ENCODE results near the gene KHDRBS2.

KHDRBS2 gene

GRCh38 chr6:61711849-61712248, 574.2 kb downstream of the KHDRBS2 start:
- no peak for TF ChIP-seq JUND (IDR thresholded peaks at IDR 0.05; ENCODE audit: low read depth)
- DNase-seq (ENCODE audit: low read depth in 1 of 2, low spot score in 1 of 2), result no peak
- in situ Hi-C loops (cut with HindIII; ENCODE audit: low pct_unique_long_range_greater_than_20kb, low sequenced_read_pairs), result no loop called here

- TF ChIP-seq JUND (IDR thresholded peaks at IDR 0.05; ENCODE audit: low read depth), result no peak
- no peak for DNase-seq (ENCODE audit: low read depth in 1 of 2, low spot score in 1 of 2)
- in situ Hi-C loops (cut with HindIII; ENCODE audit: low pct_unique_long_range_greater_than_20kb, low sequenced_read_pairs), result no loop called here
These were observed 597.9 kb downstream of the KHDRBS2 start for GRCh38 chr6:61688165-61688564.

GRCh38 chr6:61682562-61682961, 603.5 kb downstream of the KHDRBS2 start:
- no peak for DNase-seq (ENCODE audit: low read depth in 1 of 2, low spot score in 1 of 2)
- in situ Hi-C loops (cut with HindIII; ENCODE audit: low pct_unique_long_range_greater_than_20kb, low sequenced_read_pairs), result no loop called here
- no peak for TF ChIP-seq JUND (IDR thresholded peaks at IDR 0.05; ENCODE audit: low read depth)

GRCh38 chr6:61679625-61680024, 606.4 kb downstream of the KHDRBS2 start:
- TF ChIP-seq JUND (IDR thresholded peaks at IDR 0.05; ENCODE audit: low read depth), result no peak
- in situ Hi-C loops (cut with HindIII; ENCODE audit: low pct_unique_long_range_greater_than_20kb, low sequenced_read_pairs), result no loop called here
- DNase-seq (ENCODE audit: low read depth in 1 of 2, low spot score in 1 of 2), result no peak

- TF ChIP-seq JUND (IDR thresholded peaks at IDR 0.05; ENCODE audit: low read depth), result no peak
- in situ Hi-C loops (cut with HindIII; ENCODE audit: low pct_unique_long_range_greater_than_20kb, low sequenced_read_pairs), result no loop called here
- no peak for DNase-seq (ENCODE audit: low read depth in 1 of 2, low spot score in 1 of 2)
These were observed 610.3 kb downstream of the KHDRBS2 start for GRCh38 chr6:61675734-61676133.

- in situ Hi-C loops (cut with HindIII; ENCODE audit: low pct_unique_long_range_greater_than_20kb, low sequenced_read_pairs), result no loop called here
- DNase-seq (ENCODE audit: low read depth in 1 of 2, low spot score in 1 of 2), result no peak
- no peak for TF ChIP-seq JUND (IDR thresholded peaks at IDR 0.05; ENCODE audit: low read depth)
These were observed 636.2 kb downstream of the KHDRBS2 start for GRCh38 chr6:61649845-61650244.

- no peak for DNase-seq (ENCODE audit: low read depth in 1 of 2, low spot score in 1 of 2)
- TF ChIP-seq JUND (IDR thresholded peaks at IDR 0.05; ENCODE audit: low read depth), result no peak
- in situ Hi-C loops (cut with HindIII; ENCODE audit: low pct_unique_long_range_greater_than_20kb, low sequenced_read_pairs), result no loop called here
These were observed 645.6 kb downstream of the KHDRBS2 start for GRCh38 chr6:61640463-61640862.
